Ishikawa (cell line): ENCODE data around the gene MYO7A.

Experiments used
- CEBPB ChIP-seq: IDR thresholded peaks from 2 replicates; pipeline ENCODE4 v1.6.1; 2012
- EGR1 ChIP-seq: IDR thresholded peaks from 2 replicates; pipeline ENCODE4 v1.6.1; 2012
- EP300 ChIP-seq: IDR thresholded peaks from 2 replicates; pipeline ENCODE4 v1.6.1; 2012; ENCODE audit warnings: borderline replicate concordance
- FOXM1 ChIP-seq: IDR thresholded peaks from 2 replicates; pipeline ENCODE4 v1.6.1; 2012; ENCODE audit warnings: low read depth, borderline replicate concordance
- NFIC ChIP-seq: IDR thresholded peaks from 2 replicates; pipeline ENCODE4 v1.6.1; 2012
- RAD21 ChIP-seq: IDR thresholded peaks from 2 replicates; pipeline ENCODE4 v1.6.1; 2012; ENCODE audit warnings: low read depth
- REST ChIP-seq: IDR thresholded peaks from 2 replicates; pipeline ENCODE4 v1.6.1; 2012; ENCODE audit warnings: low read depth, mild to moderate bottlenecking
- TAF1 ChIP-seq: IDR thresholded peaks from 2 replicates; pipeline ENCODE4 v1.6.1; 2012; ENCODE audit warnings: low read depth, mild to moderate bottlenecking
- TCF12 ChIP-seq: IDR thresholded peaks from 2 replicates; pipeline ENCODE4 v1.6.1; 2012; ENCODE audit warnings: low read depth
- TEAD4 ChIP-seq: IDR thresholded peaks from 2 replicates; pipeline ENCODE4 v1.6.1; 2012
- YY1 ChIP-seq: IDR thresholded peaks from 2 replicates; pipeline ENCODE4 v1.6.1; 2012; ENCODE audit warnings: low read depth
- TF ChIP-seq, protein P1 (sequence below): IDR thresholded peaks from 2 replicates; pipeline ENCODE4 v1.6.1; 2012
- TF ChIP-seq, protein P2 (sequence below): IDR thresholded peaks from 2 replicates; pipeline ENCODE4 v1.6.1; 2012

GRCh38 chr11:77182542-77183430 is 54.7 kb downstream of the MYO7A start:
- TF ChIP-seq RAD21 (no peak), TAF1 (no peak), YY1 (no peak), TCF12 (no peak), EGR1 (no peak), FOXM1 (no peak), REST (no peak), TEAD4 (no peak), EP300 (no peak), CEBPB (no peak), NFIC (no peak)
- TF ChIP-seq, protein P1, sequence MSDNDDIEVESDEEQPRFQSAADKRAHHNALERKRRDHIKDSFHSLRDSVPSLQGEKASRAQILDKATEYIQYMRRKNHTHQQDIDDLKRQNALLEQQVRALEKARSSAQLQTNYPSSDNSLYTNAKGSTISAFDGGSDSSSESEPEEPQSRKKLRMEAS, result no peak
- TF ChIP-seq, protein P2, sequence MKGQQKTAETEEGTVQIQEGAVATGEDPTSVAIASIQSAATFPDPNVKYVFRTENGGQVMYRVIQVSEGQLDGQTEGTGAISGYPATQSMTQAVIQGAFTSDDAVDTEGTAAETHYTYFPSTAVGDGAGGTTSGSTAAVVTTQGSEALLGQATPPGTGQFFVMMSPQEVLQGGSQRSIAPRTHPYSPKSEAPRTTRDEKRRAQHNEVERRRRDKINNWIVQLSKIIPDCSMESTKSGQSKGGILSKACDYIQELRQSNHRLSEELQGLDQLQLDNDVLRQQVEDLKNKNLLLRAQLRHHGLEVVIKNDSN, result no peak
